Tibial artery (tissue), 4 donors: ENCODE data around the gene ALDH9A1.

Source experiments
- DNase-seq, 2 donors: peaks; one replicate each; pipeline ENCODE4 v3.0.0-alpha.2; 2019
- H3K27ac ChIP-seq, 2 donors: fragments of 200-600 bp; sonication (generic) in 1 of 2; 1 replicate in 1 of 2; 2 replicates in 1 of 2; pipeline ENCODE4 v1.5.1; 2018 to 2019; ENCODE audit warnings: mild to moderate bottlenecking in 1 of 2
- H3K27me3 ChIP-seq, 2 donors: fragments of 200-600 bp; sonication (generic) in 1 of 2; one replicate each; pipeline versions ENCODE4 v1.5.1 to v1.6.0; 2016 to 2019
- H3K36me3 ChIP-seq, 3 donors: fragments of 200-600 bp; sonication (generic) in 2 of 3; one replicate each; pipeline ENCODE4 v1.5.1; 2016 to 2019; ENCODE audit warnings: mild to moderate bottlenecking in 2 of 3
- H3K4me1 ChIP-seq, 4 donors: fragments of 200-600 bp; sonication (generic) in 2 of 4; 1 replicate in 3 of 4; 2 replicates in 1 of 4; pipeline ENCODE4 v1.5.1; 2016 to 2019
- H3K4me3 ChIP-seq, 2 donors: fragments of 200-600 bp; sonication (generic) in 1 of 2; 1 replicate in 1 of 2; 2 replicates in 1 of 2; pipeline ENCODE4 v1.5.1; 2018 to 2019; ENCODE audit warnings: mild to moderate bottlenecking in 2 of 2
- H3K9me3 ChIP-seq, 3 donors: fragments of 200-600 bp; sonication (generic) in 1 of 3; one replicate each; pipeline ENCODE4 v1.5.1; 2016 to 2019
- CTCF ChIP-seq, 2 experiments: fragments of 200-600 bp in 1 of 2; fragments of 450-650 bp in 1 of 2; IDR thresholded peaks; one replicate each; pipeline ENCODE4 v1.5.1; 2017 to 2019; ENCODE audit warnings: antibody characterized with exemption in 2 of 2, mild to moderate bottlenecking in 1 of 2, moderate library complexity in 1 of 2
- intact Hi-C: fragments of 100-400 bp; cut with DNase I; formaldehyde crosslinking; loops from one replicate; pipeline ENCODE4 v1.15.0; 2023; ENCODE audit warnings: low total_unique reads

ALDH9A1 gene

GRCh38 chr1:165678509-165678908 is 19.9 kb downstream of the ALDH9A1 start:
- H3K36me3 ChIP-seq, result peaks cover 33 to 85% (median 72%) of the 10 kb centered on the region in 3 donors

GRCh38 chr1:165675794-165676193 is 22.6 kb downstream of the ALDH9A1 start:
- TF ChIP-seq CTCF (IDR thresholded peaks at IDR 0.05), result no peak

More at GRCh38 chr1:165678509-165678908, 19.9 kb downstream of the ALDH9A1 start:
- intact Hi-C loops, result no loop called here
- Histone ChIP-seq H3K4me1 (no peaks in the 10 kb centered on the region), H3K9me3 (no peaks in the 10 kb centered on the region), H3K27me3 (no peaks in the 10 kb centered on the region), H3K27ac (no peak overlapping the region), H3K4me3 (no peak overlapping the region)
- TF ChIP-seq CTCF (IDR thresholded peaks at IDR 0.05), result no peak
- no peak for DNase-seq

GRCh38 chr1:165674599-165674998 is 23.8 kb downstream of the ALDH9A1 start:
- Histone ChIP-seq H3K27ac (no peak overlapping the region), H3K27me3 (no peaks in the 10 kb centered on the region), H3K4me3 (no peak overlapping the region), H3K4me1 (no peaks in the 10 kb centered on the region), H3K9me3 (no peaks in the 10 kb centered on the region), H3K36me3 (peaks cover 29 to 60% (median 55%) of the 10 kb centered on the region in 3 donors)
- DNase-seq, result no peak
- no peak for TF ChIP-seq CTCF (IDR thresholded peaks at IDR 0.05)
- intact Hi-C loops, result no loop called here

More at GRCh38 chr1:165675794-165676193, 22.6 kb downstream of the ALDH9A1 start:
- Histone ChIP-seq H3K27me3 (no peaks in the 10 kb centered on the region), H3K9me3 (no peaks in the 10 kb centered on the region), H3K36me3 (peaks cover 36 to 71% (median 66%) of the 10 kb centered on the region in 3 donors), H3K27ac (no peak overlapping the region), H3K4me1 (no peaks in the 10 kb centered on the region), H3K4me3 (no peak overlapping the region)
- intact Hi-C loops, result no loop called here
- DNase-seq, result no peak

GRCh38 chr1:165671526-165671925 is 26.8 kb downstream of the ALDH9A1 start:
- Histone ChIP-seq H3K9me3 (no peaks in the 10 kb centered on the region), H3K27ac (no peak overlapping the region), H3K27me3 (no peaks in the 10 kb centered on the region), H3K4me1 (no peaks in the 10 kb centered on the region), H3K4me3 (no peak overlapping the region), H3K36me3 (peaks cover 50 to 58% (median 56%) of the 10 kb centered on the region in 3 donors)
- DNase-seq, result no peak
- intact Hi-C loops, result no loop called here
- no peak for TF ChIP-seq CTCF (IDR thresholded peaks at IDR 0.05)

- Histone ChIP-seq H3K4me1 (no peaks in the 10 kb centered on the region), H3K36me3 (peaks cover 48 to 62% (median 56%) of the 10 kb centered on the region in 3 donors), H3K27me3 (no peaks in the 10 kb centered on the region), H3K27ac (no peak overlapping the region), H3K4me3 (no peak overlapping the region), H3K9me3 (no peaks in the 10 kb centered on the region)
- intact Hi-C loops, result no loop called here
- TF ChIP-seq CTCF (IDR thresholded peaks at IDR 0.05), result no peak
- DNase-seq, result no peak
These were observed 30.2 kb downstream of the ALDH9A1 start for GRCh38 chr1:165668184-165668583.
